Thyroid gland (tissue), 4 donors: ENCODE data around the gene CDYL2. TPM values are rescaled to one million over a fixed set of nuclear protein-coding genes. Genes with fewer than 3 reads are reported as not detected.

Experiments used
- DNase-seq, 2 donors: peaks; one replicate each; pipeline ENCODE4 v3.0.0-alpha.2; 2019
- H3K27ac ChIP-seq, 3 donors: fragments of 200-600 bp; sonication (generic); 1 replicate in 2 of 3; 2 replicates in 1 of 3; pipeline ENCODE4 v1.5.1; 2016 to 2019; ENCODE audit warnings: mild to moderate bottlenecking in 1 of 3, moderate library complexity in 1 of 3
- H3K27me3 ChIP-seq: fragments of 200-600 bp; sonication (generic); one replicate; pipeline ENCODE4 v1.5.1; 2019
- H3K36me3 ChIP-seq, 2 donors: fragments of 200-600 bp; sonication (generic); one replicate each; pipeline ENCODE4 v1.5.1; 2016 to 2019
- H3K4me1 ChIP-seq, 2 donors: fragments of 200-600 bp; sonication (generic); one replicate each; pipeline ENCODE4 v1.5.1; 2017 to 2019
- H3K4me3 ChIP-seq, 3 donors: fragments of 200-600 bp; sonication (generic); replicated peaks in 1 of 3; 1 replicate in 2 of 3; 2 replicates in 1 of 3; pipeline ENCODE4 v1.5.1; 2016; ENCODE audit warnings: mild to moderate bottlenecking in 1 of 3
- H3K9me3 ChIP-seq: fragments of 200-600 bp; sonication (generic); one replicate; pipeline ENCODE4 v1.5.1; 2017
- CTCF ChIP-seq, 6 experiments: fragments of 200-600 bp in 3 of 6; fragments of 450-650 bp in 3 of 6; sonication (generic) in 3 of 6; IDR thresholded peaks; one replicate each; pipeline ENCODE4 v1.5.1; 2016 to 2019; ENCODE audit warnings: antibody characterized with exemption in 6 of 6, mild to moderate bottlenecking in 2 of 6, inconsistent platforms in 1 of 6, moderate library complexity in 1 of 6
- POLR2A ChIP-seq, 2 donors: fragments of 450-650 bp; IDR thresholded peaks; one replicate each; pipeline ENCODE4 v1.6.1; 2017; ENCODE audit warnings: antibody characterized with exemption in 2 of 2, mild to moderate bottlenecking in 2 of 2, moderate library complexity in 1 of 2
- WGBS, 2 donors: methylation state at CpG; one replicate each; pipeline ENCODE4 v1.1.5; 2017; 5-methylcytosine and 5-hydroxymethylcytosine counted together
- intact Hi-C: fragments of 100-400 bp; cut with DNase I; formaldehyde crosslinking; loops from one replicate; pipeline ENCODE4 v1.15.1; 2023
- total RNA-seq, 4 donors: library from RNA; depleted of rRNA; stranded (reverse); fragments of >200 nt; gene quantifications; one replicate each; pipeline ENCODE4 v1.2.3, GENCODE V29; 2016

CDYL2 gene
- total RNA-seq, 4 donors from 2014 or later: 3.6 to 14.2 (median 5.3) TPM

GRCh38 chr16:80702696-80703095 lies 101.7 kb downstream of the CDYL2 start:
- Histone ChIP-seq H3K27ac (no peak overlapping the region), H3K36me3 (no peaks in the 10 kb centered on the region), H3K4me1 (no peaks in the 10 kb centered on the region), H3K27me3 (no peaks in the 10 kb centered on the region), H3K9me3 (no peaks in the 10 kb centered on the region), H3K4me3 (no peak overlapping the region)
- DNase-seq: no peak
- TF ChIP-seq CTCF (IDR thresholded peaks at IDR 0.05): no peak
- TF ChIP-seq POLR2A (IDR thresholded peaks at IDR 0.05): no peak
- intact Hi-C loops: no loop called here
- WGBS, 2 donors: 90 to 100% methylated on average over 3 of the region's 3 CpGs

- no peak for TF ChIP-seq CTCF (IDR thresholded peaks at IDR 0.05)
- intact Hi-C loops: no loop called here
- H3K4me3 ChIP-seq: no peak overlapping the region
- H3K4me1 ChIP-seq: no peaks in the 10 kb centered on the region
- DNase-seq: no peak
- no peaks in the 10 kb centered on the region for H3K27me3 ChIP-seq
- H3K9me3 ChIP-seq: no peaks in the 10 kb centered on the region
- H3K36me3 ChIP-seq: no peaks in the 10 kb centered on the region
- no peak overlapping the region for H3K27ac ChIP-seq
- 84 to 87% methylated on average over 4 of the region's 4 CpGs for WGBS, 2 donors
Measured at GRCh38 chr16:80700558-80700957, 103.8 kb downstream of the CDYL2 start.

- WGBS, 2 donors: 93 to 97% methylated on average over 2 of the region's 2 CpGs
- no peak for DNase-seq
- intact Hi-C loops: no loop called here
- Histone ChIP-seq H3K36me3 (no peaks in the 10 kb centered on the region), H3K27me3 (no peaks in the 10 kb centered on the region), H3K4me1 (no peaks in the 10 kb centered on the region), H3K9me3 (no peaks in the 10 kb centered on the region), H3K27ac (no peak overlapping the region), H3K4me3 (no peak overlapping the region)
- TF ChIP-seq CTCF (IDR thresholded peaks at IDR 0.05): no peak
- TF ChIP-seq POLR2A (IDR thresholded peaks at IDR 0.05): no peak
Measured at GRCh38 chr16:80695020-80695419, 109.4 kb downstream of the CDYL2 start.

GRCh38 chr16:80693553-80693952 lies 110.8 kb downstream of the CDYL2 start:
- Histone ChIP-seq H3K4me1 (no peaks in the 10 kb centered on the region), H3K4me3 (no peak overlapping the region), H3K36me3 (no peaks in the 10 kb centered on the region), H3K27ac (no peak overlapping the region), H3K9me3 (no peaks in the 10 kb centered on the region), H3K27me3 (no peaks in the 10 kb centered on the region)
- intact Hi-C loops: no loop called here
- WGBS, 2 donors: 82 to 91% methylated on average over 4 of the region's 4 CpGs
- TF ChIP-seq POLR2A (IDR thresholded peaks at IDR 0.05) (no peak), CTCF (IDR thresholded peaks at IDR 0.05) (no peak)
- DNase-seq: no peak

- intact Hi-C loops: no loop called here
- H3K4me3 ChIP-seq: no peak overlapping the region
- TF ChIP-seq CTCF (IDR thresholded peaks at IDR 0.05) (no peak), POLR2A (IDR thresholded peaks at IDR 0.05) (no peak)
- no peaks in the 10 kb centered on the region for H3K9me3 ChIP-seq
- no peak for DNase-seq
- H3K4me1 ChIP-seq: no peaks in the 10 kb centered on the region
- H3K36me3 ChIP-seq: no peaks in the 10 kb centered on the region
- 80 to 82% methylated on average over 2 of the region's 2 CpGs for WGBS, 2 donors
- no peak overlapping the region for H3K27ac ChIP-seq
- H3K27me3 ChIP-seq: no peaks in the 10 kb centered on the region
Measured at GRCh38 chr16:80692270-80692669, 112.1 kb downstream of the CDYL2 start.
